ENCODE results near the gene WFDC6.
"Not testable (repeated sequence)": the region's sequence is repeated elsewhere in the genome, so short reads cannot be mapped to it uniquely, and the experiment has no call there.

WFDC6 gene

GRCh38 chr20:45539382-45539781 lies at the start of gene WFDC6:
Gene WFDC6, minus strand, starts transcription at chr20:45539482. Its CDS starts 75 bp downstream, at chr20:45539407.
- no peak for DNase-seq (ENCODE audit: low read depth)

- no peak for DNase-seq (ENCODE audit: low read depth)
These were observed 49.5 kb upstream of the WFDC6 start for GRCh38 chr20:45588800-45589199.

GRCh38 chr20:45585986-45586385 lies 46.7 kb upstream of the WFDC6 start:
- not testable (repeated sequence) for DNase-seq (ENCODE audit: low read depth)

GRCh38 chr20:45584294-45584693 lies 45.0 kb upstream of the WFDC6 start:
- DNase-seq (ENCODE audit: low read depth), result not testable (repeated sequence)

GRCh38 chr20:45583502-45583901 lies 44.2 kb upstream of the WFDC6 start:
- DNase-seq (ENCODE audit: low read depth), result no peak

GRCh38 chr20:45581702-45582101 lies 42.4 kb upstream of the WFDC6 start:
- no peak for DNase-seq (ENCODE audit: low read depth)

GRCh38 chr20:45579184-45579583 lies 39.9 kb upstream of the WFDC6 start, which contains the start of gene WFDC8:
Gene WFDC8, minus strand, starts transcription at chr20:45579284. Its CDS starts 37 bp downstream, at chr20:45579247.
- no peak for DNase-seq (ENCODE audit: low read depth)

- no peak for DNase-seq (ENCODE audit: low read depth)
These were observed 38.9 kb upstream of the WFDC6 start for GRCh38 chr20:45578231-45578630.

GRCh38 chr20:45576995-45577394 lies 37.7 kb upstream of the WFDC6 start:
- DNase-seq (ENCODE audit: low read depth), result no peak

GRCh38 chr20:45575931-45576330 lies 36.6 kb upstream of the WFDC6 start:
- DNase-seq (ENCODE audit: low read depth), result no peak

- DNase-seq (ENCODE audit: low read depth), result not testable (repeated sequence)
These were observed 30.4 kb upstream of the WFDC6 start for GRCh38 chr20:45569650-45570049.

GRCh38 chr20:45564760-45565276 lies 25.5 kb upstream of the WFDC6 start:
- DNase-seq (ENCODE audit: low read depth), result no peak

- no peak for DNase-seq (ENCODE audit: low read depth)
These were observed 15.9 kb upstream of the WFDC6 start for GRCh38 chr20:45555198-45555597.

GRCh38 chr20:45552456-45552855 lies 13.2 kb upstream of the WFDC6 start:
- no peak for DNase-seq (ENCODE audit: low read depth)

GRCh38 chr20:45550765-45551164 lies 11.5 kb upstream of the WFDC6 start:
- no peak for DNase-seq (ENCODE audit: low read depth)

GRCh38 chr20:45548410-45548809 lies 9.1 kb upstream of the WFDC6 start:
- no peak for DNase-seq (ENCODE audit: low read depth)

- no peak for DNase-seq (ENCODE audit: low read depth)
These were observed 8.0 kb upstream of the WFDC6 start, which contains the start of gene EPPIN for GRCh38 chr20:45547206-45547770. Gene EPPIN, minus strand, starts transcription at chr20:45547401. Its CDS starts 44 bp downstream, at chr20:45547357.

- peak; percentile 3 for DNase-seq (ENCODE audit: low read depth)
These were observed 6.6 kb upstream of the WFDC6 start for GRCh38 chr20:45545754-45546453.

GRCh38 chr20:45545351-45545750 lies 6.1 kb upstream of the WFDC6 start:
- no peak for DNase-seq (ENCODE audit: low read depth)

GRCh38 chr20:45538209-45538799 lies 978 bp downstream of the WFDC6 start:
- DNase-seq (ENCODE audit: low read depth), result no peak

GRCh38 chr20:45527294-45527693 lies 12.0 kb downstream of the WFDC6 start:
- no peak for DNase-seq (ENCODE audit: low read depth)

GRCh38 chr20:45523821-45524220 lies 15.5 kb downstream of the WFDC6 start:
- no peak for DNase-seq (ENCODE audit: low read depth)

- no peak for DNase-seq (ENCODE audit: low read depth)
These were observed 21.0 kb downstream of the WFDC6 start for GRCh38 chr20:45518282-45518681.

Measured in non-pigmented ciliary epithelial cell (primary cell).